CD4-positive, alpha-beta memory T cell (primary cell): ENCODE data around the gene CD99. TPM values are rescaled to one million over a fixed set of nuclear protein-coding genes. Genes with fewer than 3 reads are reported as not detected.
A peak's percentile ranks its signal among the peaks of the same experiment; 100 is the strongest.
"Not testable (repeated sequence)": the region's sequence is repeated elsewhere in the genome, so short reads cannot be mapped to it uniquely, and the experiment has no call there.

Experiments used
- CTCF ChIA-PET: fragments of 350-600 bp; sonication (Branson Sonifier 250); formaldehyde crosslinking; loops from one replicate; lab custom pipeline; 2021; ENCODE audit warnings: inconsistent platforms; ENCODE audit not compliant: partially characterized antibody; lab: Charles Lee
- POLR2A ChIA-PET: fragments of 350-600 bp; sonication (Branson Sonifier 250); formaldehyde crosslinking; loops from one replicate; lab custom pipeline; 2021; ENCODE audit not compliant: partially characterized antibody; lab: Charles Lee
- DNase-seq, 5 donors: peaks; one replicate each; pipeline versions ENCODE4 v3.0.0 to v3.0.0-alpha.2; 2020 to 2022; ENCODE audit warnings: mixed read lengths in 1 of 5
- H3K27ac ChIP-seq: one replicate; pipeline ENCODE4 v1.7.0; 2013; ENCODE audit warnings: low read depth, low read length
- H3K27me3 ChIP-seq: 2 replicates; pipeline ENCODE4 v1.7.0; 2013; ENCODE audit warnings: mild to moderate bottlenecking, low read length, moderate library complexity; ENCODE audit not compliant: insufficient read depth
- H3K36me3 ChIP-seq: 2 replicates; pipeline ENCODE4 v1.7.0; 2013; ENCODE audit warnings: mild to moderate bottlenecking, low read length, moderate library complexity; ENCODE audit not compliant: insufficient read depth
- H3K4me1 ChIP-seq: 2 replicates; pipeline ENCODE4 v1.7.0; 2013; ENCODE audit warnings: mild to moderate bottlenecking, low read length, moderate library complexity; ENCODE audit not compliant: insufficient read depth
- H3K4me3 ChIP-seq, 2 donors: one replicate each; pipeline ENCODE4 v1.7.0; 2013; ENCODE audit warnings: low read length in 2 of 2, mild to moderate bottlenecking in 1 of 2
- H3K9me3 ChIP-seq, 2 donors: one replicate each; pipeline ENCODE4 v1.7.0; 2013; ENCODE audit warnings: low read length in 2 of 2, control low read depth in 1 of 2; ENCODE audit not compliant: control insufficient read depth in 1 of 2
- H3K27ac Mint-ChIP-seq, 7 donors: one replicate each; pipeline ENCODE4 v1.8.0; 2020 to 2021; ENCODE audit warnings: mixed read lengths in 7 of 7, mild to moderate bottlenecking in 6 of 7, inconsistent platforms in 3 of 7, moderate library complexity in 3 of 7
- H3K27me3 Mint-ChIP-seq, 2 donors: one replicate each; pipeline ENCODE4 v1.8.0; 2020 to 2021; ENCODE audit warnings: mixed read lengths in 2 of 2
- H3K36me3 Mint-ChIP-seq, 2 donors: one replicate each; pipeline ENCODE4 v1.8.0; 2020 to 2021; ENCODE audit warnings: mixed read lengths in 2 of 2, inconsistent platforms in 1 of 2, mild to moderate bottlenecking in 1 of 2
- H3K4me1 Mint-ChIP-seq, 4 donors: one replicate each; pipeline ENCODE4 v1.8.0; 2020 to 2021; ENCODE audit warnings: mixed read lengths in 4 of 4, mild to moderate bottlenecking in 1 of 4
- H3K4me3 Mint-ChIP-seq, 8 donors: one replicate each; pipeline ENCODE4 v1.8.0; 2020 to 2021; ENCODE audit warnings: mixed read lengths in 8 of 8, mild to moderate bottlenecking in 7 of 8, moderate library complexity in 6 of 8, inconsistent platforms in 3 of 8
- H3K9me3 Mint-ChIP-seq, 8 donors: one replicate each; pipeline ENCODE4 v1.8.0; 2020 to 2021; ENCODE audit warnings: mixed read lengths in 8 of 8, mild to moderate bottlenecking in 5 of 8, inconsistent platforms in 3 of 8, moderate library complexity in 1 of 8
- intact Hi-C: fragments of 100-400 bp; cut with micrococcal nuclease; formaldehyde crosslinking; loops from one replicate; pipeline ENCODE4 v1.15.1; 2023
- polyA plus RNA-seq, 2 donors: library from polyadenylated mRNA; unstranded; fragments of 300-500 nt; fragmentation: Illumina TruSeq; gene quantifications; one replicate each; pipeline ENCODE4 v1.2.3, GENCODE V29; 2021
- total RNA-seq, 2 experiments: library from RNA; stranded (reverse); gene quantifications; one replicate each; pipeline ENCODE4 v1.2.3, GENCODE V29; 2021

The CD99 gene
- total and polyA plus RNA-seq, 4 experiments from 2014 or later, result 283 to 400 (median 339) TPM

DNA sequence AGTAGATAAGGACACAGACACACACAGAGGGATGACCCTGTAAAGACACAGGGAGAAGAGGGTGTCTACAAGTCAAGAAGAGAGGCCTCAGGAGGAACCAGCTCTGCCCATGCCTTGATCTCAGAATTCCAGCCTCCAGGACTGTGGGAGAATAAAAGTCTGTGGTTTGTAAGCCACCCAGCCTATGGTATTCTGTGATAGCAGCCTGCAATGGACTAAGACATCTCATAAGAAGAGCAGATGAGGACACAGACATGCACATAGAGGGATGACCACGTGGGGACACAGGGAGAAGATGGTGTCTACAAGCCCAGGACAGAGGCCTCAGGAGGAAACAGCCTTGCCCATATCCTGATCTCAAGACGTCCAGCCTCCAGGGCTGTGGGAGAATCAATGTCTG, 70.2 kb downstream of the CD99 start:
- intact Hi-C loops, result no loop called here
- no peak for DNase-seq
- Mint-ChIP-seq H3K27me3 (peaks cover 5 to 12% of the 10 kb centered on the region in 2 donors), H3K4me1 (peaks cover 5 to 7% (median 7%) of the 10 kb centered on the region in 4 donors), H3K36me3 (no peaks in the 10 kb centered on the region), H3K4me3 (no peak overlapping the region), H3K27ac (no peak overlapping the region), H3K9me3 (peaks cover 0 to 1% (median 0%) of the 10 kb centered on the region in 8 donors)
- ChIA-PET CTCF (no interaction called here), POLR2A (no interaction called here)
- no peak overlapping the region for H3K4me3 ChIP-seq
- no peaks in the 10 kb centered on the region for H3K4me1 ChIP-seq
- no peaks in the 10 kb centered on the region for H3K36me3 ChIP-seq
- no peak overlapping the region for H3K27ac ChIP-seq
- no peaks in the 10 kb centered on the region for H3K27me3 ChIP-seq
- no peaks in the 10 kb centered on the region for H3K9me3 ChIP-seq

DNA sequence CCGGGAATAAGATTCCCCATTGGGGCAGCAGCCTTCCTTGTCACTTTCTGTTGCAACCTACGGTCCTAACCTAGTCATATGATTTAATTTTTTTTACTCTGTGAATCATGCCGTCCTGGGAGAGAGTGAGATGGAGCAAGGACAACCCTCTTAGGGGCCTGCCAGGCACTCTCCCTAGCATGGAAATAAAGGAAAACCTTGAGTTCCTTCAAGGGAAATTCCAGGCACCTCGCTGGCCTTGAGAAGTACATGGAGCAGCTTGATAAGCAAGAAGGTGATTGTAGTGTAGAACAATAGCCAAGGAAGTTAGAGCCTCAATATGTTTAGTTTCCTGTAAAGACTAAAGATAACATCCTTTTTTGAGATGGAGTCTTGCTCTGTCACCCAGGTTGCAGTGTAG, 71.6 kb downstream of the CD99 start:
- POLR2A ChIA-PET, H3K27me3 Mint-ChIP-seq, intact Hi-C loops: not testable (repeated sequence)

DNA sequence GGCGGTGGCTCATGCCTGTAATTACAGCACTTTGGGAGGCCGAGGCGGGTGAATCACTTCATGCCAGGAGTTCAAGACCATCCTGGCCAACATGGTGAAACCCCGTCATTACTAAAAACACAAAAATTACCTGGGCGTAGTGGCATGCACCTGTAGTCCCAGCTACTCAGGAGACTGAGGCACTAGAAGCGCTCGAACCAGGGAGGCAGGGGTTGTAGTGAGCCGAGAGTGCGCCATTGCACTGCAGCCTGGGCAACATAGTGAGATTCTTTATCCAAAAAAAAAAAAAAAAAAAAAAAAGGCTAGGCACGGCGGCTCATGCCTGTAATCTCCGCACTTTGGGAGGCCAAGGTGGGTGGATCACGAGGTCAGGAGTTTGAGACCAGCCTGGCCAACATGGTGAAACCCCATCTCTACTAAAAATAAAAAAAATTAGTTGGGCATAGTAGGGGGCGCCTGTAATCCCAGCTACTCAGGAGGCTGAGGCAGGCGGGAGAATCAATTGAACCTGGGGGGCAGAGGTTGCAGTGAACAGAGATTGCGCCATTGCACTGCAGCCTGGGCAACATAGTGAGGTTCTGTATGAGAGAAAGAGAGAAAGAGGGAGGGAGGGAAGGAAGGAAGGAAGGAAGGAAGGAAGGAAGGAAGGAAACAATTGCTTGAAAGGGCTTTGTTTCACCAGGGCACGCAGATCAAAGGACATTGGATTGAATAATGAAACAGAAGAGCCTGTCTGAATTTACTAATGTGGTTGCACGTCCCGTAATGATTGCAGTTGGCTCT, 73.9 kb downstream of the CD99 start:
- H3K4me1 Mint-ChIP-seq, POLR2A ChIA-PET, H3K9me3 ChIP-seq, H3K27me3 Mint-ChIP-seq, DNase-seq, H3K36me3 ChIP-seq, H3K4me3 ChIP-seq, H3K9me3 Mint-ChIP-seq, H3K4me1 ChIP-seq, H3K36me3 Mint-ChIP-seq, CTCF ChIA-PET, H3K4me3 Mint-ChIP-seq, H3K27ac ChIP-seq, H3K27me3 ChIP-seq, intact Hi-C loops: not testable (repeated sequence)
- peak overlapping the region in 1 of 7 donors; percentile 45 for H3K27ac Mint-ChIP-seq

More for the DNA sequence above, 71.6 kb downstream of the CD99 start:
- H3K4me1 Mint-ChIP-seq, DNase-seq, H3K9me3 Mint-ChIP-seq, H3K4me3 ChIP-seq, H3K36me3 ChIP-seq, H3K27ac ChIP-seq, H3K4me3 Mint-ChIP-seq, H3K36me3 Mint-ChIP-seq, H3K27me3 ChIP-seq, H3K9me3 ChIP-seq, H3K27ac Mint-ChIP-seq, CTCF ChIA-PET, H3K4me1 ChIP-seq: not testable (repeated sequence)

DNA sequence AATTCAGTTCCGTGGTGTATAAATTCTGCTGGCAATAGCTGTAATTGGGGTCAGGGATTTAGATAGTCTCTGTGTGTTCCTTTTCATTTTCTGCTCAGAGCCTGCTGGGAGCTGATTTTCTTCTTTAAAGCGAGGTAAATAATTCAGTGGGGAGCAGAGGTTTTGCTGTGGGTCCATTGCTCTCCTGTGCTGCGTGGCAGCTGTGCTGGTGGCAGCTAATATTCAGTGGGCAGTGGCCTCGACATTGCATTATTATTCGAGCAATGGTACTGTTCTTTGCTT, 74.4 kb downstream of the CD99 start:
- no peak for DNase-seq
- peaks cover 5 to 7% (median 7%) of the 10 kb centered on the region in 4 donors for H3K4me1 Mint-ChIP-seq
- peaks cover 3 to 7% of the 10 kb centered on the region in 2 donors for H3K27me3 Mint-ChIP-seq
- H3K4me1 ChIP-seq, result no peaks in the 10 kb centered on the region
- peak overlapping the region in 1 of 7 donors; percentile 45 for H3K27ac Mint-ChIP-seq
- CTCF ChIA-PET, result no interaction called here
- no peak overlapping the region for H3K27ac ChIP-seq
- intact Hi-C loops, result no loop called here
- H3K4me3 ChIP-seq, result no peak overlapping the region
- H3K27me3 ChIP-seq, result no peaks in the 10 kb centered on the region
- H3K36me3 ChIP-seq, result no peaks in the 10 kb centered on the region
- no peak overlapping the region for H3K4me3 Mint-ChIP-seq
- H3K36me3 Mint-ChIP-seq, result no peaks in the 10 kb centered on the region
- no peaks in the 10 kb centered on the region for H3K9me3 ChIP-seq
- POLR2A ChIA-PET, result no interaction called here
- H3K9me3 Mint-ChIP-seq, result peaks cover 0 to 11% (median under 1%) of the 10 kb centered on the region in 8 donors

DNA sequence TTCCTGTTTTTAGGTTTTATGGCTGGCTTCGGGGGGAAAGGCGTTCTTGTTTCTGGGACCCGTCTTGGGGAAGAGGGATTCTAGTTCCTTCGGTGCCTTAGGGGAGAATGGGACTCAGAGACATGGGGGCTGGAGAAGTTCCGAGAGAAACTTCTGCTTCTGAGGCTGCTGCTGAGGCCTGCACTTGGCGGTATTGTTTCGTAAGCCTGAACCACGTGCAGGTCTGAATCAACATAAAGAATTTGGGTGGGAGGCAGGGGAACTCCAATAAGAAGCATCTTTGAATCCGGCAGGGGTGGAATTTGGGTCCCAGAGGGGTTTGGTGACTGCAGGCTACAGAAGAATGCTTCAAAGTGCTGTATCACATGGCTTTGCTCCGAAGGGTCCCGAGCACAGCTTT, 75.8 kb downstream of the CD99 start:
- H3K36me3 Mint-ChIP-seq, result no peaks in the 10 kb centered on the region
- ChIA-PET POLR2A (no interaction called here), CTCF (no interaction called here)
- Histone ChIP-seq H3K27me3 (no peaks in the 10 kb centered on the region), H3K4me3 (no peak overlapping the region), H3K36me3 (no peaks in the 10 kb centered on the region), H3K4me1 (no peaks in the 10 kb centered on the region), H3K27ac (no peak overlapping the region), H3K9me3 (no peaks in the 10 kb centered on the region)
- H3K27ac Mint-ChIP-seq, result no peak overlapping the region
- no peak overlapping the region for H3K4me3 Mint-ChIP-seq
- peaks cover 5 to 7% (median 7%) of the 10 kb centered on the region in 4 donors for H3K4me1 Mint-ChIP-seq
- intact Hi-C loops, result no loop called here
- no peak for DNase-seq
- peaks cover 0 to 11% (median 4%) of the 10 kb centered on the region in 8 donors for H3K9me3 Mint-ChIP-seq
- H3K27me3 Mint-ChIP-seq, result peaks cover 8 to 12% of the 10 kb centered on the region in 2 donors

DNA sequence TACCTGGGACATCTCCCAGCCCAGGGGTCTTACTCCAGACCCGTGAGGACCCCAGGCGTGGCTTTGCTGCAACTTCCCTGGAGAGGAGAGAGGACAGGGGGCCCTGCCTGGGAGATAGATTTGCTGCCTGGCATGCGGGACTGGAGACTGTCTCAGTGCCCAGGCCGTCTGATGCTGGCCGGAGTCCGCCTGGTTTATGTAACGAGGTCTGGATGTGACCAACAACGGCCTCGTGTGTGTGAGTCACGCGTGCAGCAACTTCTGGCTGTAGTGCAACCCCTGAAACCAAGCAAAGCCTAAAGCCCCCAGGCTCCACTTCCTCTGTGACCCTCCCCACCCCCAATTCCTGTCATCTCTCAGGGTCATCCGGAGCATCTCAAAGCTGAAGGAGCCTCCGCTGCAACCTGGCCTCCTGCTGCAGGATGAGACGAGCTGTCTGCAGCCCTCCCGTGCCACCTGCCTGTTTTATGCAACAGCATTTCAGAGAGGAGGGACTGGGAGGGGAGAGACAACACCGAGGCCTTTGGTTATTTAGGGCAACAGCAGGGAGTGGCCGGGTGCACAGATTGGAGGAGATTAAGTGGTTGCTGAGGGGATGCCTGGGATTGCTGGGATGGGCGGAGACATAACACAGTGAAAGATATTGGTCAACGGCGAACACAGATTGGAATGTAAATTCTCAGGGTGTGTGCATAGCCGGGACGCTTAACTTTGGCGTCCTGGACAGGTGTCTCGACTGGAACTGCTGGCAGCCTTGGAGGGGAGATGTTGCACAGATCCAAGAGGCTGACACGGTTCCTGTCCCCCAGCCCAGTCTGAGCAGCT, 76.7 kb downstream of the CD99 start:
- no peak overlapping the region for H3K4me3 Mint-ChIP-seq
- intact Hi-C loops, result no loop called here
- peaks cover 12% of the 10 kb centered on the region in 2 donors for H3K27me3 Mint-ChIP-seq
- ChIA-PET POLR2A (no interaction called here), CTCF (no interaction called here)
- Histone ChIP-seq H3K36me3 (no peaks in the 10 kb centered on the region), H3K9me3 (no peaks in the 10 kb centered on the region), H3K27me3 (no peaks in the 10 kb centered on the region), H3K4me3 (no peak overlapping the region), H3K4me1 (no peaks in the 10 kb centered on the region), H3K27ac (no peak overlapping the region)
- H3K4me1 Mint-ChIP-seq, result peaks cover 5 to 7% (median 7%) of the 10 kb centered on the region in 4 donors
- H3K36me3 Mint-ChIP-seq, result no peaks in the 10 kb centered on the region
- peaks cover 0 to 11% (median 4%) of the 10 kb centered on the region in 8 donors for H3K9me3 Mint-ChIP-seq
- no peak overlapping the region for H3K27ac Mint-ChIP-seq
- DNase-seq, result no peak

DNA sequence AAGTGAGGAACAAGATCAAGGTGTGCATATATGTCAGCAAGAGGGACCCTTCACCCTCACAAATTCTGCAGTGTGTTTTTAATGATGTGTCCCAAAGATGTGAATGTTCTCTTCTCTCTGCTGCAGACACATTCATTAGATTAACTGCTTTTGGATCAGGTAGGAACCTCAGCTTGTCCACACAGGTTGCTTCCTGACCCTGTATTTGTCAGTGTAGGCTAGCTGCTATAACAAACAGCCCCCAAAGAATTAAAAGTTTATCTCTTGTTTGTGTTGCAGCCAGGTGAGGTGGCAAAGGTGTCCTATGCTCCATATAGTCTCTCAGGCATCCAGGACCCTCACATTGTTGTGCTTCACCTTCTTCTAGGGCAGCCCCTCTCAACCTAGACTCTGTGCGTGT, 78.5 kb downstream of the CD99 start:
- no peaks in the 10 kb centered on the region for H3K4me1 ChIP-seq
- Mint-ChIP-seq H3K27ac (no peak overlapping the region), H3K4me1 (peaks cover 5 to 7% (median 7%) of the 10 kb centered on the region in 4 donors)

More for the DNA sequence above, 78.5 kb downstream of the CD99 start:
- H3K4me3 ChIP-seq, result no peak overlapping the region
- H3K36me3 Mint-ChIP-seq, result peaks cover 0 to 4% of the 10 kb centered on the region in 2 donors
- H3K27me3 ChIP-seq, result no peaks in the 10 kb centered on the region
- H3K27ac ChIP-seq, result no peak overlapping the region
- H3K9me3 ChIP-seq, result no peaks in the 10 kb centered on the region
- no peak for DNase-seq
- H3K4me3 Mint-ChIP-seq, result no peak overlapping the region
- CTCF ChIA-PET, result no interaction called here
- no peaks in the 10 kb centered on the region for H3K36me3 ChIP-seq
- H3K27me3 Mint-ChIP-seq, result peaks cover 12 to 14% of the 10 kb centered on the region in 2 donors
- peaks cover 0 to 19% (median 8%) of the 10 kb centered on the region in 8 donors for H3K9me3 Mint-ChIP-seq
- intact Hi-C loops, result no loop called here
- POLR2A ChIA-PET, result no interaction called here
